ENCODE measurements around the gene HAPLN3.
A peak's percentile ranks its signal among the peaks of the same experiment; 100 is the strongest.

Gene HAPLN3

GRCh38 chr15:88880944-88881740 lies 14.2 kb downstream of the HAPLN3 start:
- Histone ChIP-seq H3K4me3 (replicated peaks; ENCODE audit: insufficient read depth, low read length) (no peak overlapping the region), H3K27me3 (ENCODE audit: insufficient read depth, poor library complexity, severe bottlenecking) (no peaks in the 10 kb centered on the region), H3K27ac (replicated peaks) (no peak overlapping the region)
- no peak for TF ChIP-seq POLR2AphosphoS5 (IDR thresholded peaks at IDR 0.05; ENCODE audit: low read depth)
- TF ChIP-seq GABPA (IDR thresholded peaks at IDR 0.05; ENCODE audit: low read depth) = no peak
- no peak for TF ChIP-seq REST (IDR thresholded peaks at IDR 0.05; ENCODE audit: insufficient replicate concordance, low read depth)
- TF ChIP-seq SPI1 (IDR thresholded peaks at IDR 0.05; ENCODE audit: borderline replicate concordance, low read depth) = no peak
- TF ChIP-seq CTCF (IDR thresholded peaks at IDR 0.05; ENCODE audit: insufficient read depth, low read length) = no peak
- DNase-seq (ENCODE audit: low read depth in 1 of 2, low spot score in 1 of 2) = no peak

- Histone ChIP-seq H3K4me3 (replicated peaks; ENCODE audit: insufficient read depth, low read length) (no peak overlapping the region), H3K27ac (replicated peaks) (no peak overlapping the region), H3K27me3 (ENCODE audit: insufficient read depth, poor library complexity, severe bottlenecking) (no peaks in the 10 kb centered on the region)
- no peak for TF ChIP-seq SPI1 (IDR thresholded peaks at IDR 0.05; ENCODE audit: borderline replicate concordance, low read depth)
- peak; percentile 88 for TF ChIP-seq CTCF (IDR thresholded peaks at IDR 0.05; ENCODE audit: insufficient read depth, low read length)
- peak in 1 of 2 experiments; percentile 33 for DNase-seq (ENCODE audit: low read depth in 1 of 2, low spot score in 1 of 2)
Observed at GRCh38 chr15:88878720-88879184, 16.6 kb downstream of the HAPLN3 start.

- no peak for TF ChIP-seq SPI1 (IDR thresholded peaks at IDR 0.05; ENCODE audit: borderline replicate concordance, low read depth)
- TF ChIP-seq GABPA (IDR thresholded peaks at IDR 0.05; ENCODE audit: low read depth) = no peak
- TF ChIP-seq REST (IDR thresholded peaks at IDR 0.05; ENCODE audit: insufficient replicate concordance, low read depth) = no peak
- no peak for TF ChIP-seq CTCF (IDR thresholded peaks at IDR 0.05; ENCODE audit: insufficient read depth, low read length)
- TF ChIP-seq POLR2AphosphoS5 (IDR thresholded peaks at IDR 0.05; ENCODE audit: low read depth) = no peak
- H3K27me3 ChIP-seq (ENCODE audit: insufficient read depth, poor library complexity, severe bottlenecking) = no peaks in the 10 kb centered on the region
- H3K27ac ChIP-seq (replicated peaks) = no peak overlapping the region
- no peak overlapping the region for H3K4me3 ChIP-seq (replicated peaks; ENCODE audit: insufficient read depth, low read length)
- no peak for DNase-seq (ENCODE audit: low read depth in 1 of 2, low spot score in 1 of 2)
Observed at GRCh38 chr15:88877906-88878305, 17.4 kb downstream of the HAPLN3 start.
